22Rv1 (cell line): ENCODE results near the gene DDX56.

Source experiments
- H3K27ac ChIP-seq: fragments of 450-650 bp; 2 replicates; pipeline ENCODE4 v1.5.1; 2017
- CTCF ChIP-seq: fragments of 450-650 bp; IDR thresholded peaks from 2 replicates; pipeline ENCODE4 v1.5.1; 2017; ENCODE audit warnings: mild to moderate bottlenecking
- ZFX ChIP-seq: fragments of 450-650 bp; IDR thresholded peaks from 2 replicates; pipeline ENCODE4 v1.6.1; 2017; ENCODE audit warnings: antibody characterized with exemption, borderline replicate concordance

The DDX56 gene

GRCh38 chr7:44617225-44617890 is 43.6 kb upstream of the DDX56 start:
- no peak for TF ChIP-seq CTCF
- no peak for TF ChIP-seq ZFX
- H3K27ac ChIP-seq, result no peak overlapping the region

- no peak for TF ChIP-seq CTCF
- TF ChIP-seq ZFX, result no peak
- no peak overlapping the region for H3K27ac ChIP-seq
Observed at GRCh38 chr7:44616545-44616944, 42.8 kb upstream of the DDX56 start.

DNA sequence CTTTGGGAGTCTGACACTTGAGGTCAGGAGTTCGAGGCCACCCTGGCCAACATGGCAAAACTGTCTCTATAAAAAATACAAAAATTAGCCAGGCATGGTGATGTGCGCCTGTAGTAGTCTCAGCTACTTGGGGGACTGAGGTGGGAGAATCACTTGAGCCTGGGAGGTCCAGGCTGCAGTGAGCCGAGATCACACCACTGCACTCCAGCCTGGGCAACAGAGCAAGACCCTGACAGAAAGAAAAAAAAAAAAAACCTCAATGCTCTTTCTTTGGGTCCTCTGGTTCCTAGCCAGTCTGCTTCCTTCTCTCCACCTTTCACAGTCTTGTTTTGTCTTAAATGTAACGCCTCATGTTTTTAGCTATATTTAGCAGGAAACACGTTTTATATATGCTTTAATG is 42.1 kb upstream of the DDX56 start:
- no peak overlapping the region for H3K27ac ChIP-seq
- TF ChIP-seq CTCF (no peak), ZFX (no peak)

DNA sequence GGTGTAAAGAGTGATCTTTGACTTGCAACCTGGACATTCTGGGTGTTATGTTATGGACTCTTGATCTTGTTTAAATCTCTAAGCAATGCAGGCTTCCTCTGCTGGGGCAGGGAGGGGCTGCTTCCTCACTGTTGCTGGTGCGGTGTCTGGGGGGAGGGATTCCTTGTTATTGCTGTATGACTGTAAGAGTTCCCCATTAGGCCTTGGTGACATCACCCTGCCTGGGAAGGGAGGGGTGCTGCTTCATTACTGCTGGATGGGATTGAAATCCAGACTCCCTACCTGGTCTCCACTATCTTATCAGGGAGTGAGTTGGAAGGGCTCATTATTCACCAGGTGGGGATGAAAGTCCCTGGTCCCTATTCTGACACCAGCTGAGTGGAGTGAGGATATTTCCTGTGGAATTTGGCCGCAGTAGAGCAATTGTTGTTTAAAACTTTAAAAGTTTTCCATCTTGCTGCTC is 41.5 kb upstream of the DDX56 start:
- TF ChIP-seq ZFX, result no peak
- no peak for TF ChIP-seq CTCF
- no peak overlapping the region for H3K27ac ChIP-seq

GRCh38 chr7:44609829-44610228 is 36.1 kb upstream of the DDX56 start:
- H3K27ac ChIP-seq, result no peak overlapping the region
- TF ChIP-seq CTCF (no peak), ZFX (no peak)

DNA sequence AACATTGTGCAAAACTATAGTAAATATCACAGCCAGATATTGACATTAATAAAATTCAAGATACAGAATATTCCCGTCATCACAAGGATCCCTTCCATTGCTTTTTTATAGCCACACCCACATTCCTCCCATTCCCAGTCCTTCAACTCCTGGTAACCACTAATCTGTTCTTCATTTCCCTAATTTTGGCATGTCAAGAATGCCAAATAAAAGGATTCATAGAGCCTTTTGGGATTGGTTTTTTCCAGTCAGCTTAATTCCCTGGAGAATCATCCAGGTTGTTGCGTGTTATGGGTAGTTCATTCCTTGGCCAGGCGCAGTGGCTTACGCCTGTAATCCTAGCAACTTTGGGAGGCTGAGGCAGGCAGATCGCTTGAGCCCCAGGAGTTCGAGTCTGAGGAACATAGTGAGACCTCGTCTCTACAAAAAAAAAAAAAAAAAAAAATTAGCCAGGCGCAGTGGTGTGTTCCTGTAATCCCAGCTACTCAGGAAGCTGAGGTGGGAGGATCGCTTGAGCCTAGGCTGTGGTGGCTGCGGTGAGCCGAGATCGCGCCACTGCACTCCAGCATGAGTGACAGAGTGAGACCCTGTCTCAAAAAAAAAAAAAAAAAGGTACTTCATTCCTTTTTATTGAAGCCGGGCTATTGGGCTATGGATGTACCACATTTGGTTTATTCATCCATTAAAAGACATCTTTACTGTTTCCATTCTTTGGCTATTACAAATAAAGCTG is 35.4 kb upstream of the DDX56 start:
- TF ChIP-seq CTCF, result no peak
- TF ChIP-seq ZFX, result no peak
- no peak overlapping the region for H3K27ac ChIP-seq
